Measurements from ENCODE around the gene LEMD2. TPM values are rescaled to one million over a fixed set of nuclear protein-coding genes. Genes with fewer than 3 reads are reported as not detected.

The LEMD2 gene
- total RNA-seq, 1 experiment from 2014 or later = 91.8 TPM

GRCh38 chr6:33724102-33725023, 64.6 kb downstream of the LEMD2 start:
- H2AFZ ChIP-seq (ENCODE audit: low read length) = no peak overlapping the region
- no peaks in the 10 kb centered on the region for H4K20me1 ChIP-seq (ENCODE audit: control insufficient read depth, insufficient read depth, insufficient read length)
- H3K56ac ChIP-seq (ENCODE audit: insufficient read length, low read depth, low read length) = no peak overlapping the region
- WGBS (ENCODE audit: extremely low coverage, insufficient read length, low lambda C conversion rate) = no CpG with 5 or more reads among the region's 13 CpGs
- H3K4me1 ChIP-seq (ENCODE audit: insufficient read depth, low read length) = peaks cover 4% of the 10 kb centered on the region; the same call in 1 of the 2 replicates
- no peaks in the 10 kb centered on the region for H3K9me3 Mint-ChIP-seq
- H3K27me3 Mint-ChIP-seq (ENCODE audit: low read depth) = peaks cover 18% of the 10 kb centered on the region
- no peaks in the 10 kb centered on the region for H3K79me2 ChIP-seq (ENCODE audit: insufficient read depth, low read length)
- no peaks in the 10 kb centered on the region for H3K23me2 ChIP-seq (ENCODE audit: insufficient read length, low read depth, low read length, poor library complexity, severe bottlenecking)
- H3K27me3 ChIP-seq (ENCODE audit: insufficient read depth, low read length) = no peaks in the 10 kb centered on the region
- H3K4ac ChIP-seq (ENCODE audit: low read depth, low read length) = no peak overlapping the region
- no peak overlapping the region for H2BK5ac ChIP-seq (ENCODE audit: insufficient read length, low read length)
- H3K36me3 Mint-ChIP-seq (ENCODE audit: insufficient read depth in 1 of 3, low read depth in 3 of 3) = no peaks in the 10 kb centered on the region
- peak overlapping the region in 1 of 2 experiments; percentile 19; a peak in 2 of 5 replicates for H3K4me3 Mint-ChIP-seq
- no peak overlapping the region for H4K8ac ChIP-seq (replicated peaks; ENCODE audit: insufficient read length, low read depth, low read length)
- DNase-seq = no peak
- no peak overlapping the region for H2BK20ac ChIP-seq (ENCODE audit: low read depth, low read length, poor library complexity, severe bottlenecking)
- H3K23ac ChIP-seq (ENCODE audit: insufficient read length, low read depth, low read length) = no peak overlapping the region
- no peak overlapping the region for H3K18ac ChIP-seq (ENCODE audit: insufficient read length, low read depth, low read length)
- H3K27ac Mint-ChIP-seq = peak overlapping the region; percentile 22 to 78 (median 56); a peak in 4 of 7 replicates
- H3K4me1 Mint-ChIP-seq = peaks cover 44% of the 10 kb centered on the region in 2 experiments
- no peak overlapping the region for H2BK12ac ChIP-seq (ENCODE audit: insufficient read length, low read depth, low read length)
- H2BK15ac ChIP-seq (ENCODE audit: low read depth, low read length) = no peak overlapping the region
- H3T11ph ChIP-seq (ENCODE audit: low read length) = no peak overlapping the region
- H3K9ac ChIP-seq (ENCODE audit: extremely low read depth, insufficient read length, low read length) = no peak overlapping the region
- H4K91ac ChIP-seq (ENCODE audit: insufficient read length, low read depth, low read length) = no peak overlapping the region
- H3K4me2 ChIP-seq (ENCODE audit: insufficient read depth, insufficient read length, low read length) = no peak overlapping the region
- no peak overlapping the region for H3K14ac ChIP-seq (ENCODE audit: insufficient read depth, low read length)
- no peak overlapping the region for H3K27ac ChIP-seq (ENCODE audit: insufficient read length, low read depth, low read length)
- no peak overlapping the region for H2AK5ac ChIP-seq (ENCODE audit: insufficient read length, low read length)
- no peak overlapping the region for H4K5ac ChIP-seq (ENCODE audit: insufficient read length, low read depth, low read length)
- no peaks in the 10 kb centered on the region for H3K9me3 ChIP-seq (ENCODE audit: control insufficient read depth, low read depth, low read length)
- no peak for TF ChIP-seq CTCF (conservative IDR thresholded peaks at IDR 0.05)
- H3K79me1 ChIP-seq (ENCODE audit: insufficient read depth, low read depth, low read length, poor library complexity, severe bottlenecking) = no peaks in the 10 kb centered on the region
- H2BK120ac ChIP-seq (ENCODE audit: low read depth, low read length, poor library complexity, severe bottlenecking) = no peak overlapping the region
